ENCODE data around the gene PGBD5. TPM values are rescaled to one million over a fixed set of nuclear protein-coding genes. Genes with fewer than 3 reads are reported as not detected.

PGBD5 gene
- polyA plus RNA-seq, 1 of the 3 experiments (the other 2 are of a cell fraction) = 0.15 TPM

DNA sequence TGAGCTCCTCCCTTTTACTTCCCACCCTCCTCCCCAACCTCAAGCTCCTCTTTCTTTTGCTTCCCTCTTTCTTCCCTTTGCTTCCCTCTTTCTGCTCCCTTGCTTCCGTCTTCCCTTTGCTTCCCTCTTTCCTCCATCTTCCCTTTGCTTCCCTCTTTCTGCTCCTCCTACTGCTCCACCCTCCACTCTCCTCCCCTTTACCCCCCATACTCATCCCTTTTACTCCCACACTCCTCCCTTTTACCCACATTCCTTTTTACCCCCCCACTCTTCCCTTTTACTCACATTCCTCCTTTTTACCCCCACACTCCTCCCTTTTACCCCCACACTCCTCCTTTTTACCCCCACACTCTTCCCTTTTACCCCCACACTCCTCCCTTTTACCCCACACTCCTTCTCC is 30.2 kb downstream of the PGBD5 start:
- Histone ChIP-seq H4K20me1 (ENCODE audit: insufficient read depth) (no peaks in the 10 kb centered on the region), H3K9me3 (no peaks in the 10 kb centered on the region), H3K36me3 (replicated peaks in 1 of 2; ENCODE audit: control insufficient read depth in 1 of 2, insufficient read depth in 2 of 2, low read length in 1 of 2) (no peaks in the 10 kb centered on the region), H3K4me2 (no peak overlapping the region), H3K4me3 (ENCODE audit: low read depth in 2 of 2, low read length in 1 of 2) (no peak overlapping the region), H3K27ac (ENCODE audit: low read depth in 2 of 2, low read length in 1 of 2) (no peak overlapping the region), H3K4me1 (ENCODE audit: control insufficient read depth in 1 of 2, insufficient read depth in 2 of 2, low read depth in 1 of 2, low read length in 1 of 2) (peaks cover 0 to 1% of the 10 kb centered on the region in 2 experiments; a peak in 1 of 4 replicates), H3K9me2 (no peaks in the 10 kb centered on the region), H3K27me3 (ENCODE audit: insufficient read depth) (no peaks in the 10 kb centered on the region), H3K79me2 (ENCODE audit: insufficient read depth) (no peaks in the 10 kb centered on the region), H3F3A (replicated peaks; ENCODE audit: insufficient read depth) (no peaks in the 10 kb centered on the region), H2AFZ (ENCODE audit: low read depth) (no peak overlapping the region), H3K9ac (no peak overlapping the region)
- CTCF ChIA-PET = no interaction called here
- 39% methylated on average over 1 of the region's 1 CpG for WGBS (ENCODE audit: low lambda C conversion rate)
- no peak for DNase-seq
- TF ChIP-seq GABPA (IDR thresholded peaks at IDR 0.05; ENCODE audit: low read depth) (no peak), JUND (IDR thresholded peaks at IDR 0.05) (no peak), FOXM1 (IDR thresholded peaks at IDR 0.05; ENCODE audit: low read depth) (no peak), RFX5 (IDR thresholded peaks at IDR 0.05; ENCODE audit: low read length) (no peak), EP300 (IDR thresholded peaks at IDR 0.05; ENCODE audit: borderline replicate concordance in 1 of 2, low read depth in 1 of 2, low read length in 1 of 2) (no peak), RXRA (IDR thresholded peaks at IDR 0.05; ENCODE audit: borderline replicate concordance, low read depth) (no peak), NRF1 (IDR thresholded peaks at IDR 0.05; ENCODE audit: low read depth, low read length) (no peak), SIN3A (IDR thresholded peaks at IDR 0.05; ENCODE audit: borderline replicate concordance, low read depth, low read length) (no peak), ELF1 (IDR thresholded peaks at IDR 0.05) (no peak), EZH2phosphoT487 (IDR thresholded peaks at IDR 0.05; ENCODE audit: borderline replicate concordance, low read depth) (no peak), TEAD4 (IDR thresholded peaks at IDR 0.05; ENCODE audit: borderline replicate concordance, insufficient read depth) (no peak), SMC3 (IDR thresholded peaks at IDR 0.05; ENCODE audit: low read depth, low read length) (no peak), RCOR1 (IDR thresholded peaks at IDR 0.05; ENCODE audit: low read length) (no peak), CHD2 (IDR thresholded peaks at IDR 0.05; ENCODE audit: low read length, partially characterized antibody) (no peak), YY1 (IDR thresholded peaks at IDR 0.05; ENCODE audit: low read depth) (no peak), FOXJ3 (CRISPR knock-in tag; IDR thresholded peaks at IDR 0.05) (no peak)
- TF ChIP-seq, protein P1, sequence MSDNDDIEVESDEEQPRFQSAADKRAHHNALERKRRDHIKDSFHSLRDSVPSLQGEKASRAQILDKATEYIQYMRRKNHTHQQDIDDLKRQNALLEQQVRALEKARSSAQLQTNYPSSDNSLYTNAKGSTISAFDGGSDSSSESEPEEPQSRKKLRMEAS (IDR thresholded peaks at IDR 0.05; ENCODE audit: low read depth) = no peak
- TF ChIP-seq, protein P2, sequence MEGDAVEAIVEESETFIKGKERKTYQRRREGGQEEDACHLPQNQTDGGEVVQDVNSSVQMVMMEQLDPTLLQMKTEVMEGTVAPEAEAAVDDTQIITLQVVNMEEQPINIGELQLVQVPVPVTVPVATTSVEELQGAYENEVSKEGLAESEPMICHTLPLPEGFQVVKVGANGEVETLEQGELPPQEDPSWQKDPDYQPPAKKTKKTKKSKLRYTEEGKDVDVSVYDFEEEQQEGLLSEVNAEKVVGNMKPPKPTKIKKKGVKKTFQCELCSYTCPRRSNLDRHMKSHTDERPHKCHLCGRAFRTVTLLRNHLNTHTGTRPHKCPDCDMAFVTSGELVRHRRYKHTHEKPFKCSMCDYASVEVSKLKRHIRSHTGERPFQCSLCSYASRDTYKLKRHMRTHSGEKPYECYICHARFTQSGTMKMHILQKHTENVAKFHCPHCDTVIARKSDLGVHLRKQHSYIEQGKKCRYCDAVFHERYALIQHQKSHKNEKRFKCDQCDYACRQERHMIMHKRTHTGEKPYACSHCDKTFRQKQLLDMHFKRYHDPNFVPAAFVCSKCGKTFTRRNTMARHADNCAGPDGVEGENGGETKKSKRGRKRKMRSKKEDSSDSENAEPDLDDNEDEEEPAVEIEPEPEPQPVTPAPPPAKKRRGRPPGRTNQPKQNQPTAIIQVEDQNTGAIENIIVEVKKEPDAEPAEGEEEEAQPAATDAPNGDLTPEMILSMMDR (IDR thresholded peaks at IDR 0.05) = no peak
- TF ChIP-seq, protein P3, sequence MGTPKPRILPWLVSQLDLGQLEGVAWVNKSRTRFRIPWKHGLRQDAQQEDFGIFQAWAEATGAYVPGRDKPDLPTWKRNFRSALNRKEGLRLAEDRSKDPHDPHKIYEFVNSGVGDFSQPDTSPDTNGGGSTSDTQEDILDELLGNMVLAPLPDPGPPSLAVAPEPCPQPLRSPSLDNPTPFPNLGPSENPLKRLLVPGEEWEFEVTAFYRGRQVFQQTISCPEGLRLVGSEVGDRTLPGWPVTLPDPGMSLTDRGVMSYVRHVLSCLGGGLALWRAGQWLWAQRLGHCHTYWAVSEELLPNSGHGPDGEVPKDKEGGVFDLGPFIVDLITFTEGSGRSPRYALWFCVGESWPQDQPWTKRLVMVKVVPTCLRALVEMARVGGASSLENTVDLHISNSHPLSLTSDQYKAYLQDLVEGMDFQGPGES (IDR thresholded peaks at IDR 0.05; ENCODE audit: low read depth, low read length) = no peak
- TF ChIP-seq, protein P4, sequence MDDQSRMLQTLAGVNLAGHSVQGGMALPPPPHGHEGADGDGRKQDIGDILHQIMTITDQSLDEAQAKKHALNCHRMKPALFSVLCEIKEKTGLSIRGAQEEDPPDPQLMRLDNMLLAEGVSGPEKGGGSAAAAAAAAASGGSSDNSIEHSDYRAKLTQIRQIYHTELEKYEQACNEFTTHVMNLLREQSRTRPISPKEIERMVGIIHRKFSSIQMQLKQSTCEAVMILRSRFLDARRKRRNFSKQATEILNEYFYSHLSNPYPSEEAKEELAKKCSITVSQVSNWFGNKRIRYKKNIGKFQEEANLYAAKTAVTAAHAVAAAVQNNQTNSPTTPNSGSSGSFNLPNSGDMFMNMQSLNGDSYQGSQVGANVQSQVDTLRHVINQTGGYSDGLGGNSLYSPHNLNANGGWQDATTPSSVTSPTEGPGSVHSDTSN (IDR thresholded peaks at IDR 0.05) = no peak
- POLR2A ChIA-PET = interaction anchor here (0.6 kb wide), 1 partner anchor 246 kb away, joined by 6 read pairs; no protein-coding TSS in a partner anchor

Measured in SK-N-SH (cell line).